GM12892 (cell line): Measurements from ENCODE around the gene ANKRD49.

Experiments used
- POLR2A ChIP-seq: IDR thresholded peaks from 2 replicates; pipeline ENCODE4 v1.6.1; 2011; ENCODE audit warnings: low read depth, low read length, control low read depth
- POLR2AphosphoS5 ChIP-seq: IDR thresholded peaks from 2 replicates; pipeline ENCODE4 v1.6.1; 2011; ENCODE audit warnings: low read depth, low read length, control low read depth
- TAF1 ChIP-seq: IDR thresholded peaks from 2 replicates; pipeline ENCODE4 v1.6.1; 2011; ENCODE audit warnings: low read depth, mild to moderate bottlenecking, control low read depth, low read length, borderline replicate concordance

GRCh38 chr11:94469416-94469815, 24.4 kb upstream of the ANKRD49 start:
- TF ChIP-seq POLR2A (no peak), TAF1 (no peak), POLR2AphosphoS5 (no peak)
